Endothelial cell of umbilical vein (primary cell): Measurements from ENCODE around the gene PYGO2. TPM values are rescaled to one million over a fixed set of nuclear protein-coding genes. Genes with fewer than 3 reads are reported as not detected.

Experiments
- BruUV-seq: library from RNA; stranded (reverse); fragments of 400-500 nt; replicated peaks from 2 replicates; lab custom pipeline; 2021; lab: Mats Ljungman, UMichigan
- CTCF ChIA-PET: fragments of 300-600, 350-600 bp; sonication (Branson Sonifier 250); formaldehyde crosslinking; loops from one replicate; lab custom pipeline; 2021; ENCODE audit warnings: antibody characterized with exemption, inconsistent platforms; lab: Charles Lee
- POLR2A ChIA-PET: fragments of 300-600, 350-600 bp; sonication (Branson Sonifier 250); formaldehyde crosslinking; loops from one replicate; lab custom pipeline; 2021; ENCODE audit warnings: antibody characterized with exemption, inconsistent platforms; lab: Charles Lee
- DNase-seq: peaks from one replicate; pipeline ENCODE4 v3.0.0-alpha.2; 2011; ENCODE audit warnings: low read depth, low spot score
- FAIRE-seq: peaks from 2 replicates; lab custom pipeline; 2011; peaks lifted over from hg19 to GRCh38; lab: Jason Lieb, UNC
- H2AFZ ChIP-seq: 2 replicates; pipeline ENCODE4 v1.6.0; 2012; ENCODE audit warnings: low read depth, low read length, control low read depth, inconsistent platforms
- H3K27ac ChIP-seq: 2 replicates; pipeline ENCODE4 v1.5.1; 2011; ENCODE audit warnings: low read depth, mild to moderate bottlenecking, control low read depth, low read length, moderate library complexity; ENCODE audit not compliant: insufficient read depth
- H3K27me3 ChIP-seq, 2 experiments: 2 replicates each; pipeline versions ENCODE4 v1.6.0 to v1.6.1; 2011; ENCODE audit warnings: low read length in 2 of 2, mixed read lengths in 1 of 2; ENCODE audit not compliant: control insufficient read depth in 2 of 2, insufficient read depth in 2 of 2
- H3K36me3 ChIP-seq, 2 experiments: 2 replicates in 1 of 2; 3 replicates in 1 of 2; pipeline ENCODE4 v1.5.1; 2011; ENCODE audit warnings: low read length in 2 of 2, mild to moderate bottlenecking in 1 of 2, moderate library complexity in 1 of 2; ENCODE audit not compliant: control insufficient read depth in 2 of 2, insufficient read depth in 2 of 2; ENCODE audit errors: extremely low read depth in 1 of 2
- H3K4me1 ChIP-seq: 3 replicates; pipeline ENCODE4 v1.5.1; 2011; ENCODE audit warnings: mild to moderate bottlenecking, low read length; ENCODE audit not compliant: control insufficient read depth, insufficient read depth; ENCODE audit errors: extremely low read depth
- H3K4me2 ChIP-seq: 2 replicates; pipeline ENCODE4 v1.6.1; 2011; ENCODE audit warnings: low read length, control low read depth, mixed read lengths; ENCODE audit not compliant: insufficient read depth
- H3K4me3 ChIP-seq, 3 experiments: fragments of 200-600 bp in 1 of 3; sonication (generic), shearing (Covaris generic) in 1 of 3; replicated peaks in 1 of 3; 2 replicates each; pipeline ENCODE4 v1.5.1; 2011 to 2016; ENCODE audit warnings: control low read depth in 3 of 3, low read length in 3 of 3, mild to moderate bottlenecking in 2 of 3, inconsistent platforms in 1 of 3, low read depth in 1 of 3, moderate library complexity in 1 of 3; ENCODE audit not compliant: insufficient read depth in 1 of 3
- H3K79me2 ChIP-seq: 2 replicates; pipeline ENCODE4 v1.6.0; 2012; ENCODE audit warnings: low read length, inconsistent platforms; ENCODE audit not compliant: control insufficient read depth, insufficient read depth
- H3K9ac ChIP-seq: replicated peaks from 2 replicates; pipeline ENCODE3; 2011; ENCODE audit warnings: low read length, control low read depth; ENCODE audit not compliant: insufficient read depth; ENCODE audit errors: extremely low read depth
- H3K9me1 ChIP-seq: replicated peaks from 3 replicates; pipeline ENCODE4 v1.6.0; 2011; ENCODE audit warnings: mild to moderate bottlenecking, low read length; ENCODE audit not compliant: control insufficient read depth, insufficient read depth; ENCODE audit errors: extremely low read depth
- H3K9me3 ChIP-seq: replicated peaks from 2 replicates; pipeline ENCODE4 v1.5.1; 2012; ENCODE audit warnings: low read length, inconsistent platforms; ENCODE audit not compliant: control insufficient read depth, insufficient read depth
- H4K20me1 ChIP-seq: replicated peaks from 2 replicates; pipeline ENCODE3; 2011; ENCODE audit warnings: mild to moderate bottlenecking, low read length; ENCODE audit not compliant: control insufficient read depth, insufficient read depth; ENCODE audit errors: extremely low read depth
- EZH2 ChIP-seq: IDR thresholded peaks from 2 replicates; pipeline ENCODE4 v1.6.1; 2012; ENCODE audit warnings: borderline replicate concordance, low read depth, mild to moderate bottlenecking, moderate library complexity, low read length, inconsistent platforms; ENCODE audit not compliant: severe bottlenecking
- FOS ChIP-seq: IDR thresholded peaks from 2 replicates; pipeline ENCODE4 v1.6.1; 2011; ENCODE audit warnings: mild to moderate bottlenecking, low read length, moderate library complexity, borderline replicate concordance; ENCODE audit not compliant: insufficient read depth
- GATA2 ChIP-seq: IDR thresholded peaks from 2 replicates; pipeline ENCODE4 v1.7.0; 2011; ENCODE audit warnings: low read depth, mild to moderate bottlenecking, moderate library complexity, mixed read lengths, low read length; ENCODE audit not compliant: insufficient read length, insufficient read depth
- JUN ChIP-seq: IDR thresholded peaks from 2 replicates; pipeline ENCODE4 v1.6.1; 2011; ENCODE audit warnings: borderline replicate concordance, low read depth; ENCODE audit not compliant: insufficient read length, insufficient read depth
- MYC ChIP-seq: IDR thresholded peaks from one replicate; pipeline ENCODE4 v1.6.1; 2011; ENCODE audit warnings: mild to moderate bottlenecking, low read depth, low read length
- POLR2A ChIP-seq: IDR thresholded peaks from 2 replicates; pipeline ENCODE4 v1.6.1; 2012; ENCODE audit warnings: low read depth, mild to moderate bottlenecking, control low read depth, low read length
- POLR2AphosphoS5 ChIP-seq: IDR thresholded peaks from 2 replicates; pipeline ENCODE4 v1.6.1; 2012; ENCODE audit warnings: low read depth, mild to moderate bottlenecking, control low read depth, low read length, moderate library complexity; ENCODE audit not compliant: insufficient read depth
- dilution Hi-C: fragments of 300-500 bp; cut with MboI; formaldehyde crosslinking; loops from one replicate; pipeline ENCODE4 v1.15.0; 2019; ENCODE audit warnings: low sequenced_read_pairs; ENCODE audit not compliant: extremely low pct_ligation_motif_present
- intact Hi-C: fragments of 100-400 bp; cut with micrococcal nuclease; formaldehyde crosslinking; loops from one replicate; pipeline ENCODE4 v1.10.0; 2022
- polyA plus RNA-seq, 4 experiments: library from polyadenylated mRNA; depleted of rRNA in 3 of 4; stranded (reverse) in 3 of 4; unstranded in 1 of 4; fragments of >200 nt; gene quantifications; 2 replicates each; pipeline versions ENCODE4 v1.2.1 to v1.2.3, GENCODE V29; 2011 to 2012; ENCODE audit warnings: missing spikeins in 1 of 4
- total RNA-seq: library from RNA; stranded (reverse); gene quantifications from 2 replicates; pipeline ENCODE4 v1.2.3, GENCODE V29; 2021
- TF ChIP-seq, protein P1 (sequence below), 2 donors: IDR thresholded peaks; 1 replicate in 1 of 2; 2 replicates in 1 of 2; pipeline ENCODE4 v1.5.1; 2011; ENCODE audit warnings: low read length in 2 of 2, mild to moderate bottlenecking in 2 of 2, moderate library complexity in 2 of 2, control low read depth in 1 of 2, inconsistent platforms in 1 of 2, low read depth in 1 of 2; ENCODE audit not compliant: insufficient read depth in 1 of 2; ENCODE audit errors: extremely low read depth in 1 of 2
- TF ChIP-seq, protein P2 (sequence below): IDR thresholded peaks from 2 replicates; pipeline ENCODE4 v1.6.1; 2011; ENCODE audit not compliant: insufficient read depth, insufficient read length

Gene PYGO2
- total and polyA plus RNA-seq, 2 donors (not counting 3 experiments of a cell fraction or from before 2014, with no cell fraction given): 19.3 to 21.5 TPM

DNA sequence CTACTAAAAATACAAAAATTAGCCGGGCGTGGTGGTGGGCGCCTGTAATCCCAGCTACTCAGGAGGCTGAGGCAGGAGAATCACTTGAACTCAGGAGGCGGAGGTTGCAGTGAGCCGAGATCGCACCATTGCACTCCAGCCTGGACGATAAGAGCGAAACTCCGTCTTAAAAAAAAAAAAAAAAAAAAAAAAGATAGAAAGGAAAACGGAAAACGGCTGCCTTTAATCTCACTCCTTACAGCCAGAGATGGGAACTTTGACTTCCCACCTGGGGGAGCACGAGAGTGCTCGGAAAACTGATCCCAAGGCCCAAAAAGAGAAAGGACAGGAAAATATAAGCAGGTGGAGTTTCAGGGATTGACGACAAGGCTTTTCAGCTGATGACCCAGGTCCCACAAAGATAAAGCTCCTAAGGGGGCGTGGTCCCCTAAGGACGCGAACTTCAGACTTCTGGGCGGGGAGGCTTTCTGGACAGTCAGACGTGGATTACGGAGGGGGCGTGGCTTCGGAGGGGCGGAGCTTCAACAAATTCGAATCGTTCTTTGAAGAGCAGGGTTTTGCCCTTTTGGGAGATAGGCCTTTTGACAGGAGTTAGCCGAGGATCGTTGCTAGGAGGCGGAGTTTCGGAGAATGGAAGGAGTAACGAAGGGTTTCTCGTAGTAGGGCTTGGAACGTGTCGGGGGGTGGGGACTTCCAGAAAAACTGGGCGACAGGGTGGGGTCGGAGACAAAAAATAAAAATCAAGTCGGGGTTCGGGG is 11.9 kb upstream of the PYGO2 start:
- TSS peak; percentile 32 for BruUV-seq
- intact Hi-C loops: loop anchor here (1.0 to 10.0 kb wide), 8 partner anchors 10 to 489 kb away; partner anchors contain the start of genes EFNA1, FLAD1, PYGO2 and ZBTB7B
- CTCF ChIA-PET: interaction anchor here (0.7 to 8.5 kb wide), 12 partner anchors 10 to 111 kb away, joined by 3 to 81 read pairs (median 8); partner anchors contain the start of genes FLAD1, LENEP, PBXIP1 and PYGO2

More for the DNA sequence above, 11.9 kb upstream of the PYGO2 start:
- Histone ChIP-seq H2AFZ (no peak overlapping the region), H3K27ac (peak overlapping the region; percentile 99), H3K4me2 (peak overlapping the region; percentile 80), H3K4me3 (peak overlapping the region; percentile 4 to 64 (median 62)), H3K36me3 (no peaks in the 10 kb centered on the region), H3K9me3 (no peaks in the 10 kb centered on the region), H3K27me3 (no peaks in the 10 kb centered on the region), H3K9ac (peak overlapping the region; percentile 92), H3K79me2 (peaks cover 57% of the 10 kb centered on the region), H3K4me1 (peaks cover 43% of the 10 kb centered on the region), H4K20me1 (no peaks in the 10 kb centered on the region), H3K9me1 (no peaks in the 10 kb centered on the region)
- POLR2A ChIA-PET: interaction anchor here (0.7 to 2.7 kb wide), 10 partner anchors 9 to 369 kb away, joined by 3 to 24 read pairs (median 5); partner anchors contain the start of genes FLAD1, LENEP, PBXIP1 and PYGO2
- DNase-seq: peak; percentile 98
- no peak for FAIRE-seq
- TF ChIP-seq, protein P1, sequence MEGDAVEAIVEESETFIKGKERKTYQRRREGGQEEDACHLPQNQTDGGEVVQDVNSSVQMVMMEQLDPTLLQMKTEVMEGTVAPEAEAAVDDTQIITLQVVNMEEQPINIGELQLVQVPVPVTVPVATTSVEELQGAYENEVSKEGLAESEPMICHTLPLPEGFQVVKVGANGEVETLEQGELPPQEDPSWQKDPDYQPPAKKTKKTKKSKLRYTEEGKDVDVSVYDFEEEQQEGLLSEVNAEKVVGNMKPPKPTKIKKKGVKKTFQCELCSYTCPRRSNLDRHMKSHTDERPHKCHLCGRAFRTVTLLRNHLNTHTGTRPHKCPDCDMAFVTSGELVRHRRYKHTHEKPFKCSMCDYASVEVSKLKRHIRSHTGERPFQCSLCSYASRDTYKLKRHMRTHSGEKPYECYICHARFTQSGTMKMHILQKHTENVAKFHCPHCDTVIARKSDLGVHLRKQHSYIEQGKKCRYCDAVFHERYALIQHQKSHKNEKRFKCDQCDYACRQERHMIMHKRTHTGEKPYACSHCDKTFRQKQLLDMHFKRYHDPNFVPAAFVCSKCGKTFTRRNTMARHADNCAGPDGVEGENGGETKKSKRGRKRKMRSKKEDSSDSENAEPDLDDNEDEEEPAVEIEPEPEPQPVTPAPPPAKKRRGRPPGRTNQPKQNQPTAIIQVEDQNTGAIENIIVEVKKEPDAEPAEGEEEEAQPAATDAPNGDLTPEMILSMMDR (IDR thresholded peaks at IDR 0.05; ENCODE audit: extremely low read depth in 1 of 2, insufficient read depth in 1 of 2, low read depth in 1 of 2, low read length in 2 of 2): peak in 1 of 2 donors; percentile 4
- TF ChIP-seq, protein P2, sequence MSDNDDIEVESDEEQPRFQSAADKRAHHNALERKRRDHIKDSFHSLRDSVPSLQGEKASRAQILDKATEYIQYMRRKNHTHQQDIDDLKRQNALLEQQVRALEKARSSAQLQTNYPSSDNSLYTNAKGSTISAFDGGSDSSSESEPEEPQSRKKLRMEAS: no peak
- TF ChIP-seq JUN (no peak), POLR2A (peak; percentile 76), EZH2 (no peak), FOS (no peak), GATA2 (no peak), MYC (no peak), POLR2AphosphoS5 (peak; percentile 13)
- dilution Hi-C loops: no loop called here
